NAMALWA (cell line): ENCODE measurements around the gene ZNF480.
A peak's percentile ranks its signal among the peaks of the same experiment; 100 is the strongest.
"Not testable (repeated sequence)": the region's sequence is repeated elsewhere in the genome, so short reads cannot be mapped to it uniquely, and the experiment has no call there.

Source experiments
- DNase-seq: peaks from one replicate; pipeline ENCODE4 v3.0.0-alpha.2; 2015; ENCODE audit warnings: low spot score

The ZNF480 gene

DNA sequence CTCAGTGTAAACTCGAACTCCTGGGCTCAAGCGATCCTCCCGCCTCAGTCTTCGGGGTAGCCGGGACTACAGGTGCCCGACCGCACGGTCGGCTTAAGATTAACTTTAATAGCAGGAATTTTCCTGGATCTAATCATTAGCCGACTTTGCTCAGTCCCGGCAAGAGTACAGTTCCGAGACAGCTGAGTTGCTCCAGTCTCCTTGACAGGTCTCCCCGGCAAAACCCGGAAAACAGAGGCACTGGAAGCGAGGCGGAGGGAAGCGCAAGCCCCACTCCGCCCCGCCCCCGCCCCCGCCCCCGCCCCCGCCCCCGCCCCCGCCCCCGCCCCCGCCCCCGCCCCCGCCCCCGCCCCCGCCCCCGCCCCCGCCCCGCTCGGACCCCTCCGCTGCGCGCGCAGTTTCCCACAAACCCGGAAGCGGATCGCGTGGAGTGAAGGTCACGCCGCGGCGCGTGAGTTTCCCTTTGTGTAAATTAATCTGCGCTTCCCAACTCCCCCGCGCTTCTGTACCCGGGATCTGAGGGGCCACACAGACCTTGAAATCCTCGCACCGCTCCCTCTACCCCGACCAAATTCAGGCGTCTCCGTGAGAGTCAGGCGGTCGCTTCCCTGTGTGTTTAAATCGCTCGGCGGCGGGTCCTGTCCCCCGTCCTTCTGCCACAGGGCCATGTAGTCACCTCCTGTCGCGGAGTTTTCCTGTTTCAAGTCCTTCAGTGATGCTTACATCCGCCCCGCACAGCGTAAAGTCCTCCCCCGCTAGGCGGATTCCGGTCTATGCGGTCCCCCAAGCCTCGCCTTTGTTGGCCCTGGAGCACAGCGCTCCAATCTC, at the start of gene ZNF480:
TSS of gene ZNF480 (plus strand) at position 397 of the 828 bp plus-strand sequence. CDS start 3,244 bp downstream, outside the sequence.
- peak; percentile 79 for DNase-seq

DNA sequence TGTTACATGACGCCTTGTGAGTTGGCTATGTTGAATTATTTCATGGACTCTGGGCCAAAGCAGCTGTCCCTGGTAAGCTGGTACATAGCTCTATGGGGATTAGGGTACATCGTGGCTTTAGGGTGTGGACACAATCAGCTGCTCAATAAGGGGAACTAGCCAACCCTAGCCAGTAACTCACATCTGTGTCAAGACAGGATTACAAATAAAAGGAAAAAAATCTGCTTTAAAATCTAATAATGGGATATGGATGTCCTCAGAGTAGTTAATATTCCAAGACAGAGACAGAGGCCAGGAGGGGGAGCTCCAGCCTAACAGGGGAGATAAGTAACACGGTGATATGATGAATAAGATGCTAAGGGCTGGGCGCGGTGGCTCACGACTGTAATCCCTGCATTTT, 48.7 kb upstream of the ZNF480 start:
- peak; percentile 53 for DNase-seq

GRCh38 chr19:52258426-52258825, 38.5 kb upstream of the ZNF480 start:
- no peak for DNase-seq

DNA sequence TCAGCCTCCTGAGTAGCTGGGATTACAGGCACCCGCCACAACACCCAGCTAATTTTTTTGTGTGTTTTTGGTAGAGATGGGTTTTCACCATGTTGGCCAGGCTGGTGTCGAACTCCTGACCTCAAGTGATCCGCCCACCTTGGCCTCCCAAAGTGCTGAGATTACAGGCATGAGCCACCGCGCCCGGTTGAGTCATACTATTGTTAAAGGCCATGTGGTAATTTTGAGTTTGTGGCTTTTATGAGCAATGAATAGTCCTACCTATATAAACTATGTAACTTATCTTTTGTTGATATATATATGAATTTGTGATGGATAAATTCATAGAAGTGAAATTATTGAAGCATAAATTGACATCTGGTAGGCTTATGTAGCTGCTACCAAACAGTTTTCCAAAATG, 31.4 kb upstream of the ZNF480 start:
- not testable (repeated sequence) for DNase-seq

GRCh38 chr19:52269338-52270261, 27.4 kb upstream of the ZNF480 start, which contains the start of gene ZNF766:
Gene ZNF766 (plus strand): TSS chr19:52269587. CDS start chr19:52269614, 27 bp downstream.
- DNase-seq = peak; percentile 94

DNA sequence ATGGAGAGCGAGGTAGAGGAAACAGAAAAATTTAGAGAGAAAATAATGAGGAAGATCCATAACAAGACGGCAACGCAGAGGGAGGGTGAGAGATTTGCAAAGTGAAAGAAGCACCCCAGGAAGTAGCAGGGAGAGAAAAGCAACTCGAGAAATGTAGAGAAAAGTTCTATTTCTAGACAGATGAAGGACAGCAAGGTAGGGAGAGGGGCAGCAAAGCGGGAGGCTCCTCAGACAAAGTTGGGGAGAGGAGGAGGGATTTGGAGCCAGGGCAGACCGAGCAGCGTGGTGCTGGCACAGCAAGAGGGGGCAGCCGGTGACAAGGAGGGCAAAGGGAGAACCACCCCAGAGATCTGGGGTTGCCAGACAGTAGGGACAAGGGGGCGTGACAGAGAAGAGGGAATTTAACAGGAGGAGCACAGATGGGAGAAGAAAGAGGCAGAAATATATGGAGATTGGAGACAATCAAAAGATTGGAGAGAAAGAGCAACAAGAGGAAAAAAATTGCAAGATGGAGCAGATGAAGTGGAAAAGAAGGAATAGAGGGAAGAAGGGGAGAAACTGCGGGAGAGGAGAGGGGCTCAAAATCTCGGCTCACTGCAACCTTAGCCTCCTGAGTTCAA, 26.6 kb upstream of the ZNF480 start:
- peak; percentile 38 for DNase-seq

GRCh38 chr19:52273301-52273700, 23.7 kb upstream of the ZNF480 start:
- DNase-seq = no peak

DNA sequence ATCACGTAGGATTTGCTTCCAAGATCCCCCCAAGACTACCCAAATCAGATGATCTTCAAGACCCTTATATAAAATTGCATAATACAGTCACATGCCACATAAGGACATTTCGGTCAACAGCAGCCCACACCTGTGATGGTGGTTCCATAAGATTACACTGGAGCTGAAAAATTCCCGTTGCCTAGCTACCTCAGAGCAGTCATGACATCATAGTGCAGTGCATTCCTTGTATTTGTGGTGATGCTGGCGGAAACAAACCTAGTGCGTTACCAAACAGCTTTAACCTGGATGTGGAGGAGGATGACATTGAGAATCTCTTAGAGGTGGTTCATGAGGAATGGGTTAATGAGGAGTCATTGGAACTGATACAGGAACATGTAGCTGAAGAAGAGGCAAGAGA, 22.8 kb upstream of the ZNF480 start:
- DNase-seq = no peak

DNA sequence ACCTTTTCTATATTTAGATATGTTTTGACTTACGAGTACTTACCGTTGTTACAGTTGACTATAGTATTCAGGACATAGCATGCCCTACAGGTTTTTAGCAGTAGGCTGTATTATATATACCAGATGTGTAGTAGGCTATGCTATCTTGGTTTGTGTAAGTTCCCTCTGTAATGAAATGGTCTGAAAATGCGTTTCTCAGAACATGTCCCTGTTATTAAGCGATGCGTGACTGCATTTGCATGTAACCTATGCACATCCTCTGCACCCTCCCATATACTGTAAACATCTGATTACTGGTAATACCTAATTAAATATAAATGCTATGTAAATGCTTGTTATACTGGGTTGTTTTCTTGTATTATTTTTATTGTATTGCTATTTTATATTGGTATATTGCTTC, 21.0 kb upstream of the ZNF480 start:
- DNase-seq = peak; percentile 18

GRCh38 chr19:52277471-52277870, 19.5 kb upstream of the ZNF480 start:
- DNase-seq = no peak

DNA sequence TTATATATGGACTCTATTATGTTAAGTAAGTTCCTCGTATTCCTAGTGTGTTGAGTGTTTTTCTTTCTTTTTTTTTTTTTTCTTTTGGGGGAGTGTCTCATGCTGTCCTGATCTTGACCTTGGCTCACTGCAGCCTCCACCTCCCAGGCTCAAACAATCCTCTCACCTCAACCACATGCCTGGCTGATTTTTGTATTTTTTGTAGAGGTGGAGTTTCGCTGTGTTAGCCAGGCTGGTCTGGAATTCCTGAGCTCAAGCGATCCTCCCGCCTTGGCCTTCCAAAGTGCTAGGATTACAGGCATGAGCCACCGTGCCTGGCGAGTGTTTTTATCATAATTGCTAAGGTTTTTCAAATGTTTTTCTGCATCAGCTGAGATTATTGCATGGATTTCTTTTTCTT, 10.7 kb upstream of the ZNF480 start:
- DNase-seq = no peak

GRCh38 chr19:52291781-52292180, 5.2 kb upstream of the ZNF480 start:
- no peak for DNase-seq

DNA sequence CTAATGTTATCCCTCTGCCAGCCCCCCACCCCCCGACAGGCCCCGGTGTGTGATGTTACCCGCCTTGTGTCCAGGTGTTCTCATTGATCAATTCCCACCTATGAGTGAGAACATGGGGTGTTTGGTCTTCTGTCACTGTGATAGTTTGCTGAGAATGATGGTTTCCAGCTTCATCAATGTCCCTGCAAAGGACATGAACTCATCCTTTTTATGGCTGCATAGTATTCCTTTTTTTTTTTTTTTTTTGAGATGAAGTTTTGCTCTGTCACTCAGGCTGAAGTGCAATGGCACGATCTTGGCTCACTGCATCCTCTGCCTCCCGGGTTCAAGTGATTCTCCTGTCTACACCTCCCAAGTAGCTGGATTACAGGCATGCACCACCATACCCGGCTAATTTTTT, 4.0 kb upstream of the ZNF480 start:
- DNase-seq = not testable (repeated sequence)

- DNase-seq = no peak
Measured at GRCh38 chr19:52296400-52296772, 583 bp upstream of the ZNF480 start.

GRCh38 chr19:52297601-52298364, 814 bp downstream of the ZNF480 start:
- no peak for DNase-seq

GRCh38 chr19:52307275-52307674, 10.3 kb downstream of the ZNF480 start:
- DNase-seq = peak; percentile 16

GRCh38 chr19:52322429-52322828, 25.5 kb downstream of the ZNF480 start:
- DNase-seq = no peak

- DNase-seq = no peak
Measured at GRCh38 chr19:52331757-52332156, 34.8 kb downstream of the ZNF480 start.

- no peak for DNase-seq
Measured at GRCh38 chr19:52335768-52336116, 38.8 kb downstream of the ZNF480 start.

GRCh38 chr19:52336117-52336790, 39.3 kb downstream of the ZNF480 start, which contains the start of gene ZNF610:
Gene ZNF610 (plus strand): TSS chr19:52336243. CDS start chr19:52349173, 12,930 bp downstream.
- DNase-seq = no peak

- no peak for DNase-seq
Measured at GRCh38 chr19:52336791-52337381, 39.9 kb downstream of the ZNF480 start.
